ENCODE measurements around the gene NTN4.
"Not testable (repeated sequence)": the region's sequence is repeated elsewhere in the genome, so short reads cannot be mapped to it uniquely, and the experiment has no call there.

The NTN4 gene

DNA sequence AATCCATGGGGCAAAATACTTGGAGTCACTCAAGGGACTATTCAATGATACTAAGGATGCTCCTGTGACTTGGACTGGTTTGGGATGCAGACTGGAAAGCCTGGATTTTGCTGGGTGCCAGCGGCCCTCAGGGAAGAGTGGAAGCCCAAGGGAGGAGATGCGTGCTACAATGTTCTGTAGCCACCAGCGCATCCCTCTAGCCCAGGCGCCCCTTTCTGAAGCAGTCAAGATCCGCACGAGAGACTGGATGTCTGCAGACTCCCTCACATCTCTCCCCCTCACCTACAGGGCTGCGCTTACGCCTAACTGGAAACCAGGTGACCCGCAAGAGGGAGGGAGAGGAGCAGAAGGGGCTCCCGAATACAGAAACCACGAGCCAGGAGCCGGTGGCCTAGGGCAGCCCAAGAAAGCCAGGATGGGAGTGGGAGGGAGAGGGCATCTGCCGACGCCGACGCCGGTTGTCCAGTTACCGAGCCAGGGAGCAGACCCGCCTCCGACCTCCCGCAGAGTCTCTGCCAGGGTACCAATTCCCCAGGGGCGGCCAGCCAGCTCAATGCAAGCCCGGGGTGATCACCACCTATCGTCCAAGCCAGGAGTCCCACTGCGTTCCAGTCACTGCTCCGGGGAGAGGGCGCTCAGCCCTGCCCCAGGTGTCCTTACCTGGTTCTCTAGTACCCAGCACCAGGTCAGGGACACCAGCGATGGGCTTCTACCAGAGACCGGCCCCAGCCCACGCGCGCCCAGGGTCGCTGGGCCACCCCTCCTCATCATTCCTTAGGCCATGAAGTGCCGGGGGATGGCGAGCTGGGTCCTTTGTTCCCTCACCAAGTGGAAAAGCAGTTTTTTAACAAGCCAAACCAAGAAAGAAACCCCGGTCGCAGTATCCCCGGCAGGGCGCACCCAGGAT lies 1.2 kb downstream of the NTN4 start:
- TF ChIP-seq, protein P1, sequence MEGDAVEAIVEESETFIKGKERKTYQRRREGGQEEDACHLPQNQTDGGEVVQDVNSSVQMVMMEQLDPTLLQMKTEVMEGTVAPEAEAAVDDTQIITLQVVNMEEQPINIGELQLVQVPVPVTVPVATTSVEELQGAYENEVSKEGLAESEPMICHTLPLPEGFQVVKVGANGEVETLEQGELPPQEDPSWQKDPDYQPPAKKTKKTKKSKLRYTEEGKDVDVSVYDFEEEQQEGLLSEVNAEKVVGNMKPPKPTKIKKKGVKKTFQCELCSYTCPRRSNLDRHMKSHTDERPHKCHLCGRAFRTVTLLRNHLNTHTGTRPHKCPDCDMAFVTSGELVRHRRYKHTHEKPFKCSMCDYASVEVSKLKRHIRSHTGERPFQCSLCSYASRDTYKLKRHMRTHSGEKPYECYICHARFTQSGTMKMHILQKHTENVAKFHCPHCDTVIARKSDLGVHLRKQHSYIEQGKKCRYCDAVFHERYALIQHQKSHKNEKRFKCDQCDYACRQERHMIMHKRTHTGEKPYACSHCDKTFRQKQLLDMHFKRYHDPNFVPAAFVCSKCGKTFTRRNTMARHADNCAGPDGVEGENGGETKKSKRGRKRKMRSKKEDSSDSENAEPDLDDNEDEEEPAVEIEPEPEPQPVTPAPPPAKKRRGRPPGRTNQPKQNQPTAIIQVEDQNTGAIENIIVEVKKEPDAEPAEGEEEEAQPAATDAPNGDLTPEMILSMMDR (IDR thresholded peaks at IDR 0.05; ENCODE audit: unreplicated experiment in 3 of 3) = no peak
- Mint-ChIP-seq H3K4me3 (peak overlapping the region; percentile 87 to 88 (median 87)), H3K27me3 (ENCODE audit: low read depth) (peaks cover 88% of the 10 kb centered on the region), H3K27ac (peak overlapping the region in 2 of 3 experiments; percentile 38 to 46), H3K9me3 (no peaks in the 10 kb centered on the region), H3K4me1 (peaks cover 11% of the 10 kb centered on the region), H3K36me3 (ENCODE audit: low read depth) (peaks cover 10% of the 10 kb centered on the region)

DNA sequence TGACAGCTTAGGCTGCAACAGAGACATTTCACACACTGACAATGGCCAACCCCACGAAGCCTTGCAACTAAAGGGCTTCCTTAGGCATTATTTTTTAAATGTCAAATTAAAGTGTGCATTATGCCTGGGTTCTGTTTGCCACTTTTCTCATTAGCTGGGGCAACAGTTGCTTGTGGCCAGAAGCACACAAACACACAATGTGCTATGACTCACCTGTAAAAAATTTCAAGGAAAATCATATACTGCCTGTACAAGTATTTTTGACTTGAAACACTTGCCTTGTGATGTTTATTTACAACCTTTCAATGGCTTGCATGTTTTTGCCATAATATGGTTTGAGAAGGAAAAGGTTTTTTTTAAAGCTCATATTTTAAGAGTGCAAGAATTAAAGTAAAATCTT lies 1.9 kb downstream of the NTN4 start:
- no peak overlapping the region for H3K27ac Mint-ChIP-seq
- H3K27me3 Mint-ChIP-seq (ENCODE audit: low read depth) = peaks cover 81% of the 10 kb centered on the region
- peaks cover 10% of the 10 kb centered on the region for H3K36me3 Mint-ChIP-seq (ENCODE audit: low read depth)
- H3K9me3 Mint-ChIP-seq = no peaks in the 10 kb centered on the region
- TF ChIP-seq, protein P1 (IDR thresholded peaks at IDR 0.05; ENCODE audit: unreplicated experiment in 3 of 3) = no peak
- peak overlapping the region; percentile 87 to 88 (median 87) for H3K4me3 Mint-ChIP-seq
- peaks cover 11% of the 10 kb centered on the region for H3K4me1 Mint-ChIP-seq

DNA sequence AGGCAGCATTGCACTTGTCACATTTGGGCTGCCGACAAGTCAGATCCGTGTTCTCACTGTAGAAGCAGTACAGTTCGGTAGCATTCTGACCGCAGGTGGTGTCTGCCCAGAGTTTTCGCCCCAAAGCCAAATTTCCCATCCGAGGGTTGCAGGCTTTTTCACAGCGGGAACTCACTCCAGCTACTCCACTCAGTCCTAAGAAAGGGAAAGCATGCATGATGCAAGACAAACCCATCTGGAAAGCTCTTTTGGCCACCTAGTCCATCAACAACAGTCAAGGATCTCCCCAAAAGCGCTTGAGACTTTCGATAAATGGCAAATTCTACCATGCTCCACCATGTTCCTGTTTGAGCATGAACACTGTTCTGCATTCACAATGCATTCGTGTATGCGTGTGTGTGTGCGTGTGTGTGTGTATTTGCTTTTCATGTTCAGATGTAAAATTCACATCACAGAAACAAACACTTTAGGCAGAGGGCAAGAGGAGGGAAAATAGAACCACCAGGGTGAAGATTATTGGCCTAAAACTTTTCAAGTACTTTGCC lies 3.2 kb downstream of the NTN4 start:
- peaks cover 75% of the 10 kb centered on the region for H3K27me3 Mint-ChIP-seq (ENCODE audit: low read depth)
- no peak overlapping the region for H3K27ac Mint-ChIP-seq
- H3K4me1 Mint-ChIP-seq = peaks cover 11% of the 10 kb centered on the region
- peaks cover 10% of the 10 kb centered on the region for H3K36me3 Mint-ChIP-seq (ENCODE audit: low read depth)
- peak overlapping the region in 1 of 3 experiments; percentile 50 for H3K4me3 Mint-ChIP-seq
- TF ChIP-seq, protein P1 (IDR thresholded peaks at IDR 0.05; ENCODE audit: unreplicated experiment in 3 of 3) = no peak
- H3K9me3 Mint-ChIP-seq = no peaks in the 10 kb centered on the region

DNA sequence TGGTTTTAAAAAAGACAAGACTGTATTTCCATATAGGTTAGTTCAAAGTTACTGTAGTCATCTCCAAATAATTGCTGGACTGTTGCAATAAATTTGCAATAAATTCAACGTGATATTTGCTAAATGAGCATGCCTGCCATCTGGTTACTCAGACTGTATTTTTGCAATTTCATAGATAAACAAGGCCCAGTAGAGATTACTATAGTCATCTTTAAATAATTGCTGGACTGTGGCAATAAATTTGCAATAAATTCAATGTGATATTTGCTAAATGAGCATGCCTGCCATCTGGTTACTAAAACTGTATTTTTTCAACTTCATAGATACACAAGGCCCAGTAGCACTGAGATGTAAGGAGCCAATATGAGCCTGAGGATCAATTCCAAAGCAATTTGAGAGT lies 5.6 kb downstream of the NTN4 start:
- Mint-ChIP-seq H3K27me3 (ENCODE audit: low read depth) (peaks cover 55% of the 10 kb centered on the region), H3K9me3 (peaks cover 3% of the 10 kb centered on the region), H3K27ac (no peak overlapping the region), H3K36me3 (ENCODE audit: low read depth) (peaks cover 15% of the 10 kb centered on the region), H3K4me1 (peaks cover 4% of the 10 kb centered on the region), H3K4me3 (no peak overlapping the region)
- TF ChIP-seq, protein P1 (IDR thresholded peaks at IDR 0.05; ENCODE audit: unreplicated experiment in 3 of 3) = no peak

DNA sequence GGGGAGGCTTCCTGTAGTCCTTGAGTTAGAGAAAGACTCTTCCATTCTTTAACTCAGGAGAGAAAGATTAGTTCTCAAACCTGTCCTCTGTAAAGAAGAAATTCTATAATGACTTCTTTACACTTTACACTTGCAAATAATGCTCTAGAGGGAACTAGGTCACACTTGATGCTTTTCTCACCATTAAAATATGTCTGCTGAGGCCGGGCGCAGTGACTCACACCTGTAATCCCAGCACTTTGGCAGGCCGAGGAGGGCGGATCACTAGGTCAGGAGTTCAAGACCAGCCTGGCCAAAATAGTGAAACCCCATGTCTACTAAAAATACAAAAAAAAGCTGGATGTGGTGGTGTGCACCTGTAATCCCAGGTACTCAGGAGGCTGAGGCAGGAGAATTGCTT lies 6.3 kb downstream of the NTN4 start:
- Mint-ChIP-seq H3K36me3 (ENCODE audit: low read depth) (peaks cover 15% of the 10 kb centered on the region), H3K27ac (no peak overlapping the region), H3K9me3 (peaks cover 3% of the 10 kb centered on the region), H3K4me3 (no peak overlapping the region), H3K27me3 (ENCODE audit: low read depth) (peaks cover 49% of the 10 kb centered on the region), H3K4me1 (peaks cover 4% of the 10 kb centered on the region)
- TF ChIP-seq, protein P1 (IDR thresholded peaks at IDR 0.05; ENCODE audit: unreplicated experiment in 3 of 3) = no peak

DNA sequence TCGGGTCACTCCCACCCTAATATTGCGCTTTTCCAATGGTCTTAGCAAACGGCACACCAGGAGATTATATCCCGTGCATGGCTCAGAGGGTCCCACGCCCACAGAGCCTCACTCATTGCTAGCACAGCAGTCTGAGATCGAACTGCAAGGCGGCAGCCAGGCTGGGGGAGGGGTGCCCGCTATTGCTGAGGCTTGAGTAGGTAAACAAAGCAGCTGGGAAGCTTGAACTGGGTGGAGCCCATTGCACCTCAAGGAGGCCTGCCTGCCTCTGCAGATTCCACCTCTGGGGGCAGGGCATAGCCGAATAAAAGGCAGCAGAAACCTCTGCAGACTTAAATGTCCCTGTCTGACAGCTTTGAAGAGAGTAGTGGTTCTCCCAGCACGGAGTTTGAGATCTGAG lies 15.1 kb downstream of the NTN4 start:
- peaks cover 29% of the 10 kb centered on the region for H3K9me3 Mint-ChIP-seq
- not testable (repeated sequence) for H3K4me1 Mint-ChIP-seq; H3K4me3 Mint-ChIP-seq; H3K27ac Mint-ChIP-seq; H3K27me3 Mint-ChIP-seq (ENCODE audit: low read depth)
- peaks cover 33% of the 10 kb centered on the region for H3K36me3 Mint-ChIP-seq (ENCODE audit: low read depth)
